DOHH2 (cell line): ENCODE data around the gene SOX10.

Experiments used
- H3F3A ChIP-seq: fragments of 200-600 bp; sonication (generic), shearing (Covaris generic); 2 replicates; pipeline ENCODE4 v1.6.0; 2016; ENCODE audit warnings: antibody characterized with exemption, mild to moderate bottlenecking; ENCODE audit not compliant: control insufficient read depth, insufficient read depth
- H3K27ac ChIP-seq: fragments of 200-600 bp; sonication (generic); 2 replicates; pipeline ENCODE4 v1.5.1; 2014; ENCODE audit warnings: low read depth, mild to moderate bottlenecking, low read length, moderate library complexity
- H3K27me3 ChIP-seq: fragments of 200-600 bp; sonication (generic); 2 replicates; pipeline ENCODE4 v1.6.1; 2014; ENCODE audit warnings: mild to moderate bottlenecking, low read length, mixed read lengths; ENCODE audit not compliant: control insufficient read depth
- H3K36me3 ChIP-seq: fragments of 200-600 bp; sonication (generic); 2 replicates; pipeline ENCODE4 v1.6.1; 2014; ENCODE audit warnings: mild to moderate bottlenecking, low read length, moderate library complexity, mixed read lengths; ENCODE audit not compliant: control insufficient read depth
- H3K4me1 ChIP-seq: fragments of 200-600 bp; sonication (generic); 2 replicates; pipeline ENCODE4 v1.6.1; 2014; ENCODE audit warnings: mild to moderate bottlenecking, low read length, mixed read lengths; ENCODE audit not compliant: control insufficient read depth
- H3K4me2 ChIP-seq: fragments of 200-600 bp; sonication (generic); 2 replicates; pipeline ENCODE4 v1.6.0; 2014; ENCODE audit warnings: mild to moderate bottlenecking, low read length, moderate library complexity
- H3K4me3 ChIP-seq: fragments of 200-600 bp; sonication (generic); 2 replicates; pipeline ENCODE4 v1.5.1; 2014; ENCODE audit warnings: mild to moderate bottlenecking, low read length, mixed read lengths
- H3K79me2 ChIP-seq: fragments of 200-600 bp; sonication (generic); 2 replicates; pipeline ENCODE4 v1.6.1; 2014; ENCODE audit warnings: mild to moderate bottlenecking, low read length, mixed read lengths; ENCODE audit not compliant: control insufficient read depth
- H3K9me2 ChIP-seq: fragments of 200-600 bp; sonication (generic); replicated peaks from 2 replicates; pipeline ENCODE4 v1.6.1; 2014; ENCODE audit warnings: mild to moderate bottlenecking, low read length, mixed read lengths; ENCODE audit not compliant: control insufficient read depth
- H3K9me3 ChIP-seq: fragments of 200-600 bp; sonication (generic); 2 replicates; pipeline ENCODE4 v1.6.1; 2014; ENCODE audit warnings: antibody characterized with exemption, low read length, mixed read lengths; ENCODE audit not compliant: control insufficient read depth, insufficient read depth
- H4K20me1 ChIP-seq: fragments of 200-600 bp; sonication (generic); 2 replicates; pipeline ENCODE4 v1.6.0; 2014; ENCODE audit warnings: low read depth, mild to moderate bottlenecking, antibody characterized with exemption, low read length, moderate library complexity; ENCODE audit not compliant: control insufficient read depth, insufficient read depth
- EZH2phosphoT487 ChIP-seq: fragments of 200-600 bp; sonication (generic); IDR thresholded peaks from 2 replicates; pipeline ENCODE4 v1.6.1; 2017; ENCODE audit warnings: borderline replicate concordance, mild to moderate bottlenecking, antibody characterized with exemption, low read length, moderate library complexity, mixed read lengths
- TF ChIP-seq, protein P1 (sequence below): fragments of 200-600 bp; sonication (generic); IDR thresholded peaks from one replicate; pipeline ENCODE4 v1.5.1; 2014; ENCODE audit warnings: antibody characterized with exemption, mild to moderate bottlenecking, low read depth, low read length; ENCODE audit not compliant: poor library complexity, severe bottlenecking

The SOX10 gene

DNA sequence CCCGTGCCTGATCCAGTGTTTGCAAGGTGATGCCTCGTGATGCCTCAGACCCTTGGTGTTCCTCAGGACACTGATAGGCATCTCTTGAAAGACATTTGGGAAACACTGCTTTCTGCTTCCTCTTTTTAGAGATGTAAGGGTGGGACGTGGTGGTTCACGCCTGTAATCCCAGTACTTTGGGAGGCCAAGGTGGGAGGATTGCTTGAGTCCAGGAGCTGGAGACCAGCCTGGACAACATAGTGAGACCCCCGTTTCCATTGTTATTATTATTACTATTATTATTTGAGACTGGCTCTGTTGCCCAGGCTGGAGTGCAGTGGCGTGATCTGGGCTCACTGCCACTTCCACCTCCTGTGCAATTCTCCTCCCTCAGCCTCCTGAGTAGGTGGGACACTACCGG, 6.5 kb upstream of the SOX10 start:
- Histone ChIP-seq H3F3A (no peaks in the 10 kb centered on the region), H3K4me2 (no peak overlapping the region), H3K9me3 (no peaks in the 10 kb centered on the region), H3K4me1 (peaks cover under 1% of the 10 kb centered on the region), H3K79me2 (no peaks in the 10 kb centered on the region), H4K20me1 (no peaks in the 10 kb centered on the region), H3K36me3 (no peaks in the 10 kb centered on the region), H3K9me2 (no peaks in the 10 kb centered on the region), H3K4me3 (no peak overlapping the region), H3K27me3 (no peaks in the 10 kb centered on the region), H3K27ac (no peak overlapping the region)
- no peak for TF ChIP-seq EZH2phosphoT487
- TF ChIP-seq, protein P1, sequence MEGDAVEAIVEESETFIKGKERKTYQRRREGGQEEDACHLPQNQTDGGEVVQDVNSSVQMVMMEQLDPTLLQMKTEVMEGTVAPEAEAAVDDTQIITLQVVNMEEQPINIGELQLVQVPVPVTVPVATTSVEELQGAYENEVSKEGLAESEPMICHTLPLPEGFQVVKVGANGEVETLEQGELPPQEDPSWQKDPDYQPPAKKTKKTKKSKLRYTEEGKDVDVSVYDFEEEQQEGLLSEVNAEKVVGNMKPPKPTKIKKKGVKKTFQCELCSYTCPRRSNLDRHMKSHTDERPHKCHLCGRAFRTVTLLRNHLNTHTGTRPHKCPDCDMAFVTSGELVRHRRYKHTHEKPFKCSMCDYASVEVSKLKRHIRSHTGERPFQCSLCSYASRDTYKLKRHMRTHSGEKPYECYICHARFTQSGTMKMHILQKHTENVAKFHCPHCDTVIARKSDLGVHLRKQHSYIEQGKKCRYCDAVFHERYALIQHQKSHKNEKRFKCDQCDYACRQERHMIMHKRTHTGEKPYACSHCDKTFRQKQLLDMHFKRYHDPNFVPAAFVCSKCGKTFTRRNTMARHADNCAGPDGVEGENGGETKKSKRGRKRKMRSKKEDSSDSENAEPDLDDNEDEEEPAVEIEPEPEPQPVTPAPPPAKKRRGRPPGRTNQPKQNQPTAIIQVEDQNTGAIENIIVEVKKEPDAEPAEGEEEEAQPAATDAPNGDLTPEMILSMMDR, result no peak

- no peaks in the 10 kb centered on the region for H3K9me3 ChIP-seq
- no peaks in the 10 kb centered on the region for H4K20me1 ChIP-seq
- H3F3A ChIP-seq, result no peaks in the 10 kb centered on the region
- no peak for TF ChIP-seq EZH2phosphoT487
- TF ChIP-seq, protein P1, result no peak
- no peaks in the 10 kb centered on the region for H3K9me2 ChIP-seq
- no peaks in the 10 kb centered on the region for H3K79me2 ChIP-seq
- H3K4me3 ChIP-seq, result no peak overlapping the region
- H3K4me1 ChIP-seq, result no peaks in the 10 kb centered on the region
- no peaks in the 10 kb centered on the region for H3K27me3 ChIP-seq
- H3K36me3 ChIP-seq, result no peaks in the 10 kb centered on the region
- no peak overlapping the region for H3K4me2 ChIP-seq
- no peak overlapping the region for H3K27ac ChIP-seq
These were observed 5.9 kb upstream of the SOX10 start for GRCh38 chr22:37990301-37990700.

DNA sequence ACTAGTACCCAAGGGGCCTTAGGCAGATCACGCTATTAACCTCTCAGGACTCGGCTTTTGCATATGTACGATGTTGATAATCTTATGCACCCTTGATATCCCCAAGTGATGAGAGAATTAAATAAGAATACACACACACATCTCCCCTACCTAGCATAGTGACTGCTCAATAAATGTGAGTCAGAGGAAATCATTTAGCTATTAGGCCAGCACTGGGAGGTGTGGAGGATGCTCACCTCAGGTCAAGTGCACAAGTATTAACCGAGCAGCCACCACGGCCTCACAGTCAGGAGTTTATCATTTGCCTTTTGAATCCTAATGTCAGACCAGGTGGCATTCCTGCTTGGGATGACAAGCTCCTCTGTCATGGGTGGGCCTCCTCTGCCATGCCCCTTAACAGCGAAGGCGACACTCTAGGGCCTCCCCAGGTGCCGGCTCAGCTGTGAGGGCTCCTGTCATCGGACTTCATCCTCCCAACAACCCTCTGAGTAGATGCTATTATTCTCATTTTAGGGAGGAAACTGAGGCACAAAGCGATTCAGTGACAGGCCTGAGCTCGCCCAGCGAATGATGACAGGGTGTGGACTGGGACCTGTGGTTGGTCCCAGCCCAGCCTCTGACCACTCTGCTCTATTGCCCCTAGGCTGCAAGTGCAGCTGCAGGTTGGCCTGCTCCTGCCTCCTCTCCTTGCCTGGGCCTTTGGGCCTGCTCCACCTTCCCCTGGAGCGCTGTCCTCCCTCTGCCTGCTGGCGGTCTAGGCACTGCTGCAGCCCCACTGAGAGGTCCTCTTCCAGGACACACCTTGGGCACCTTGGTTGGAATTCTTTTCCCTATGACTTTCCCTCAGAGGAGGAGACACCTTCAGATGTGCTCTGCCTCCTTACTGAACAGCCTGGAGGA, 5.0 kb upstream of the SOX10 start:
- H4K20me1 ChIP-seq, result no peaks in the 10 kb centered on the region
- no peak overlapping the region for H3K27ac ChIP-seq
- no peaks in the 10 kb centered on the region for H3K27me3 ChIP-seq
- no peaks in the 10 kb centered on the region for H3K36me3 ChIP-seq
- no peaks in the 10 kb centered on the region for H3K9me2 ChIP-seq
- no peaks in the 10 kb centered on the region for H3F3A ChIP-seq
- no peaks in the 10 kb centered on the region for H3K79me2 ChIP-seq
- H3K4me2 ChIP-seq, result no peak overlapping the region
- no peak overlapping the region for H3K4me3 ChIP-seq
- no peaks in the 10 kb centered on the region for H3K9me3 ChIP-seq
- TF ChIP-seq EZH2phosphoT487, result no peak
- TF ChIP-seq, protein P1, result no peak
- H3K4me1 ChIP-seq, result no peaks in the 10 kb centered on the region
